Activated naive CD4-positive, alpha-beta T cell (primary cell): Measurements from ENCODE around the gene MARS2.
"Not testable (repeated sequence)": the region's sequence is repeated elsewhere in the genome, so short reads cannot be mapped to it uniquely, and the experiment has no call there.

Experiments
- DNase-seq, 4 experiments: peaks; one replicate each; lab custom pipeline; 2025; lab: John Stamatoyannopoulos, UW

Gene MARS2

DNA sequence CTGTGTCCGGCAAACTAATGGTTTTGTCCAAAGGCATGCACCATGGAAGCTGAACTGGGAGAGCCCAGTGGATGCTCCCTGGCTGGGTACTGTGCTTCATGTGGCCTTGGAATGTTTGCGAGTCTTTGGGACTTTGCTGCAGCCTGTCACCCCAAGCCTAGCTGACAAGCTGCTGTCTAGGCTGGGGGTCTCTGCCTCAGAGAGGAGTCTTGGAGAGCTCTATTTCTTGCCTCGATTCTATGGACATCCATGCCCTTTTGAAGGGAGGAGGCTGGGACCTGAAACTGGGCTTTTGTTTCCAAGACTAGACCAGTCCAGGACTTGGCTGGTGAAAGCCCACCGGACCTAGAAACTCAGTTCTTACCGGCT, 1.7 kb downstream of the MARS2 start:
- DNase-seq, result no peak

GRCh38 chr2:197707316-197708213, 2.4 kb downstream of the MARS2 start:
- DNase-seq, result no peak

DNA sequence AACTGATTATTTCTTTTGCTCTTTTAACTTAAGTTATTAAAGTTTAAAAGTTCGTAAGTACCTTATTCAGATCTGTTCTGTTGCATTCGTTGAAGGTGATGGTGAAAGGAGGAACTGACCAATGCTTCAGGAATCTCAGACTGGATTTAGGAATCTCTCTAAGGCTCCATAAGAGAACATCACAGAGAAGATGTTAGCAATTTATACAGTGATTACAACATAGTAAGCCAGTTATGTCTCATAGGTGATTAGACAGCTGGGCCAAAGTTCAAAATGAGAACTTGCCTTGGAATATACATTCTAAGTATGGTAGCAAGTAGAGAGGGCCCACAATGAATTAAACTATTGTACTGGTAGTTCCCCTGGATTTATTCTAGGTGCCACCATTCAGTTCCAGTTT, 3.2 kb downstream of the MARS2 start:
- DNase-seq, result no peak

- not testable (repeated sequence) for DNase-seq
These were observed 4.0 kb downstream of the MARS2 start for GRCh38 chr2:197709140-197709539.

DNA sequence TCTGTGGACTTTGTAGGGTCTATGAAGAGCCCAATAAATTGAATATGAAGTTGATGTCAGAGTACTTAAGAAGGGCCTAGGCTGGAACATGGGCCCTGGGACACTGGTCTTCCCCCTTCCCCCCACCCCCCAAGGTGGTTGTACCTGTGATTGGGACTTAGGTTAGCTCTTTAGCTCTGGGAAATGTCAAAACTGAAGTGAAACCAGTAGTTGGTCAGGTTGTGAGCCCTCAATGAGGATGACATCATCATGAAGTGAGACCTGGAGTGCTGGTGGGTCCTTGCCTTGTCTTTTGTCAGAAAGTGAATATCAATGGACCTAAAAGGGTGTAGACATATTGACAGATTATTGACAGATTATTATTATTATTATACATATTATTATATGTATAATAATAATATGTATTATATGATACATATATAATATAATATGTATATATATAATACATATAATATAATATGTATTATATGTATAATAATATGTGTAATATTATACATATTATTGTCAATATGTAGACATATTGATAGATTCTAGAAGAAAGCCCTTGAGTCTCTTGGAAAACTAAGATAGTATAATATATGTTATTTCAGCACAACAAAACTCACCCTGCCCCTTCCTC, 5.4 kb downstream of the MARS2 start:
- no peak for DNase-seq

- no peak for DNase-seq
These were observed 6.4 kb downstream of the MARS2 start for GRCh38 chr2:197711578-197711977.

DNA sequence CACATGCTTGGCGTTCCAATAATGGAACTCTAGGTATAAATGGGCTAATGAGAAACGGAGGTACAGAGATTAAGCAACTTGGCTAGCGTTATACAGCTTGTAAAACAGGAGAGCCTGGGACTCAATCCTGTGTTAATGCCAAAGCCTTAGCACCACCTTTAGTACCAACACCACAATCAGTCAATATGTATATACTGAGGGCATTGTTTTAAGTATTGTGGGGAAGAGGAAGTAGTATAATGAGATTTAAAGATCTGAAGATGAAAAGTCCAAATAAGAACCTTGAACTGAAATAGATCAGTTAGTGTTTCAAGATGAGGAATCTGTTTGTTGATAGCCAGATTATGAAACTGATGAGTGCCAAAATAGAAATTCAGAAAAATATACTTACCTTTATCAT, 8.1 kb downstream of the MARS2 start:
- DNase-seq, result no peak

DNA sequence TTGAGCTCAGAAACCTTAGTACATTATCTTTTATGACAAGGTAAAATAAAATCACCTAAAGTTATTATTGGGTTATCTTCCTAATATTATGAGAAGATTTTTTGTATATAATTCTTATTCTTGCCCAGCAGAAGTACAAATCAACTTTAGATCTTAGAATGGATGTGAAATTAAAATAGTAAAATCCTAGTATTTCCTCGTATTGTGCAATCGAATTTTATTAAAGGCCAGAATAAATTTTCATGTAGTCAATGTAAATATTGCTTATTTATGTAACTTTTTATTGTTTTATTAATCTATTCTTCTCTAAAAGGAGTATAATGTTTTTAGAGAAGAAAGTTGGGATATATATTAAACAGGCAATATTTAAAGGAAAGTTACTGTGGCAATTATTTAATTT, 12.7 kb downstream of the MARS2 start:
- DNase-seq, result no peak

DNA sequence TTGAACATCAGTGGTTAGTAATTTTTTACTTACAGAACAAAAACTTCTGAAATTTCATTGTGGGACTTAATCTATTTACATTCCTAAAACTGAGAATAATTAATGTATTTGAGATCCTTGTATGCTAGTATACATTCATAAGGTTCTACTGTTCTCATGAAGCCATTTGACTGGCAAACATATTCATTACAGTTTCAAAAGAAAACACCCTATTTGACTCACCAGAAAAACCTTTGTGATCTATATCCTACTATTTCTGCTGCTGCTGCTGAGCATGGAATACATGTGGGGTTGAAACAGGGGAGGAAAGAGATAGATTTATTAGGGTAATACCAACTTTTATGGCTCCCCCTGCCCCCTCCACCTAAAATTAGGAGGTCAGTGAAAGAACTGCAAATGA, 21.8 kb downstream of the MARS2 start:
- no peak for DNase-seq

DNA sequence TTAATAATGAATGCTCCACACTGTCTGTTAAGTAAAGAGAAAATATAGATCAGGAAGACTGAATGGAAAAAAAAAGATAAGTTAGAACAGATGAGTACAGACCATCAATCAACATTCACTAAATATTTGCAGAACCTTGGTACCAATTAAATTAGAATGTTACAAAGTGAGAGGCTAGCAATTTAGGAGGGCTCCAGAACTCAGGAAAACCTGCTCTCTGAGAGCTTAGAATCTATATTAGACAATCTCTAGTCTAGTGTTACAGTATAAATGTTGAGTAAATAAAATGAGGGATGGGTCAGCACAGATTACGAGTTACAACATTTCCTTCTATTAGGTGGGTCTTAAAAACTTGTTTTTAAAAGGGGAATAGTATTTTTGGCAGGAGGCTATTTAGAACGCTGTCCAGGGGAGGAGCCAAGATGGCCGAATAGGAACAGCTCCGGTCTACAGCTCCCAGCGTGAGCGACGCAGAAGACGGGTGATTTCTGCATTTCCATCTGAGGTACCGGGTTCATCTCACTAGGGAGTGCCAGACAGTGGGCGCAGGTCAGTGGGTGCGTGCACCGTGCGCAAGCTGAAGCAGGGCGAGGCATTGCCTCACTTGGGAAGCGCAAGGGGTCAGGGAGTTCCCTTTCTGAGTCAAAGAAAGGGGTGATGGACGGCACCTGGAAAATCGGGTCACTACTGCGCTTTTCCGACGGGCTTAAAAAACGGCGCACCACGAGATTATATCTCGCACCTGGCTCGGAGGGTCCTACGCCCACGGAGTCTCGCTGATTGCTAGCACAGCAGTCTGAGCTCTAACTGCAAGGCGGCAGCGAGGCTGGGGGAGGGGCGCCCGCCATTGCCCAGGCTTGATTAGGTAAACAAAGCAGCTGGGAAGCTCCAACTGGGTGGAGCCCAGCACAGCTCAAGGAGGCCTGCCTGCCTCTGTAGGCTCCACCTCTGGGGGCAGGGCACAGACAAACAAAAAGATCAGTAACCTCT, 23.7 kb downstream of the MARS2 start:
- not testable (repeated sequence) for DNase-seq

DNA sequence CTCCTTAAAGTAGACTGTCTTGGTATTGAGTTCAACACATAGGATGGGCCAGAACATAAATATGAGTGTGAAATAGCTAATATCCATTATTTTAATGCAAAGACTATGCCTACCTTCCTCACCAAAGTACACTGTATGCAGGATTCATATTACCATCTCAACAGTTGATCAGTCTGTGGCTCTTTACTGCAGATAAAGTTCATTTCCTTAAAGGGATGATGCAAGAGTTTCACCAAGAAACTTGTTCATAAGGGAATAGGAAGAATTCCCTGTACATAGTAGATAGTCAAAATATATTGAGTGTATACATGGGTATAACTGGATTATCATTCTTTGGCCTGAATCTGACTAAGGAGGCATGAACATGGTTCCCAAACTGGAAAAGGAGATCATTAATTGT, 35.0 kb downstream of the MARS2 start:
- no peak for DNase-seq
